Activated naive CD8-positive, alpha-beta T cell (primary cell): Measurements from ENCODE around the gene NPPB.

ENCODE experiments used
- H3K27ac Mint-ChIP-seq: one replicate; pipeline ENCODE4 v1.8.0; 2021; ENCODE audit warnings: mixed read lengths
- H3K27me3 Mint-ChIP-seq: one replicate; pipeline ENCODE4 v1.8.0; 2021; ENCODE audit warnings: mixed read lengths
- H3K36me3 Mint-ChIP-seq: one replicate; pipeline ENCODE4 v1.8.0; 2021; ENCODE audit warnings: mixed read lengths
- H3K4me1 Mint-ChIP-seq: one replicate; pipeline ENCODE4 v1.8.0; 2021; ENCODE audit warnings: low read depth, mixed read lengths
- H3K4me3 Mint-ChIP-seq: one replicate; pipeline ENCODE4 v1.8.0; 2021; ENCODE audit warnings: mild to moderate bottlenecking, mixed read lengths
- H3K9me3 Mint-ChIP-seq: one replicate; pipeline ENCODE4 v1.8.0; 2021; ENCODE audit warnings: low read depth, mixed read lengths

NPPB gene

GRCh38 chr1:11888206-11888876 lies 29.6 kb upstream of the NPPB start:
- Mint-ChIP-seq H3K27ac (no peak overlapping the region), H3K9me3 (no peaks in the 10 kb centered on the region), H3K4me1 (no peaks in the 10 kb centered on the region), H3K4me3 (no peak overlapping the region), H3K27me3 (peaks cover 1% of the 10 kb centered on the region), H3K36me3 (no peaks in the 10 kb centered on the region)

- no peak overlapping the region for H3K4me3 Mint-ChIP-seq
- H3K9me3 Mint-ChIP-seq = no peaks in the 10 kb centered on the region
- peaks cover 1% of the 10 kb centered on the region for H3K27me3 Mint-ChIP-seq
- H3K4me1 Mint-ChIP-seq = no peaks in the 10 kb centered on the region
- H3K36me3 Mint-ChIP-seq = no peaks in the 10 kb centered on the region
- no peak overlapping the region for H3K27ac Mint-ChIP-seq
These were observed 28.9 kb upstream of the NPPB start for GRCh38 chr1:11887666-11888007.

- Mint-ChIP-seq H3K27ac (no peak overlapping the region), H3K4me1 (no peaks in the 10 kb centered on the region), H3K4me3 (no peak overlapping the region), H3K36me3 (no peaks in the 10 kb centered on the region), H3K9me3 (no peaks in the 10 kb centered on the region), H3K27me3 (peaks cover 1% of the 10 kb centered on the region)
These were observed 28.4 kb upstream of the NPPB start for GRCh38 chr1:11886986-11887665.

- H3K27ac Mint-ChIP-seq = no peak overlapping the region
- H3K9me3 Mint-ChIP-seq = no peaks in the 10 kb centered on the region
- H3K36me3 Mint-ChIP-seq = no peaks in the 10 kb centered on the region
- H3K4me3 Mint-ChIP-seq = no peak overlapping the region
- H3K27me3 Mint-ChIP-seq = peaks cover 1% of the 10 kb centered on the region
- H3K4me1 Mint-ChIP-seq = no peaks in the 10 kb centered on the region
These were observed 27.2 kb upstream of the NPPB start for GRCh38 chr1:11885916-11886315.

GRCh38 chr1:11882814-11883538 lies 24.2 kb upstream of the NPPB start:
- Mint-ChIP-seq H3K4me3 (no peak overlapping the region), H3K27ac (no peak overlapping the region), H3K36me3 (no peaks in the 10 kb centered on the region), H3K4me1 (no peaks in the 10 kb centered on the region), H3K27me3 (no peaks in the 10 kb centered on the region), H3K9me3 (no peaks in the 10 kb centered on the region)

GRCh38 chr1:11881749-11882441 lies 23.1 kb upstream of the NPPB start:
- no peak overlapping the region for H3K4me3 Mint-ChIP-seq
- no peaks in the 10 kb centered on the region for H3K4me1 Mint-ChIP-seq
- H3K27ac Mint-ChIP-seq = no peak overlapping the region
- no peaks in the 10 kb centered on the region for H3K27me3 Mint-ChIP-seq
- H3K36me3 Mint-ChIP-seq = no peaks in the 10 kb centered on the region
- H3K9me3 Mint-ChIP-seq = no peaks in the 10 kb centered on the region

GRCh38 chr1:11880911-11881748 lies 22.4 kb upstream of the NPPB start:
- H3K36me3 Mint-ChIP-seq = no peaks in the 10 kb centered on the region
- H3K27me3 Mint-ChIP-seq = no peaks in the 10 kb centered on the region
- H3K9me3 Mint-ChIP-seq = no peaks in the 10 kb centered on the region
- H3K4me3 Mint-ChIP-seq = no peak overlapping the region
- no peak overlapping the region for H3K27ac Mint-ChIP-seq
- no peaks in the 10 kb centered on the region for H3K4me1 Mint-ChIP-seq

GRCh38 chr1:11880181-11880575 lies 21.4 kb upstream of the NPPB start:
- Mint-ChIP-seq H3K4me3 (no peak overlapping the region), H3K27me3 (no peaks in the 10 kb centered on the region), H3K9me3 (no peaks in the 10 kb centered on the region), H3K27ac (no peak overlapping the region), H3K36me3 (no peaks in the 10 kb centered on the region), H3K4me1 (no peaks in the 10 kb centered on the region)

GRCh38 chr1:11879311-11880180 lies 20.8 kb upstream of the NPPB start:
- Mint-ChIP-seq H3K4me1 (no peaks in the 10 kb centered on the region), H3K27me3 (peaks cover under 1% of the 10 kb centered on the region), H3K9me3 (no peaks in the 10 kb centered on the region), H3K27ac (no peak overlapping the region), H3K4me3 (no peak overlapping the region), H3K36me3 (no peaks in the 10 kb centered on the region)

- Mint-ChIP-seq H3K9me3 (no peaks in the 10 kb centered on the region), H3K27ac (no peak overlapping the region), H3K4me3 (no peak overlapping the region), H3K4me1 (no peaks in the 10 kb centered on the region), H3K27me3 (peaks cover 1% of the 10 kb centered on the region), H3K36me3 (no peaks in the 10 kb centered on the region)
These were observed 20.1 kb upstream of the NPPB start for GRCh38 chr1:11878891-11879190.

- H3K27me3 Mint-ChIP-seq = peaks cover 1% of the 10 kb centered on the region
- no peaks in the 10 kb centered on the region for H3K36me3 Mint-ChIP-seq
- H3K9me3 Mint-ChIP-seq = no peaks in the 10 kb centered on the region
These were observed 19.5 kb upstream of the NPPB start for GRCh38 chr1:11878081-11878890.

GRCh38 chr1:11877074-11877473 lies 18.3 kb upstream of the NPPB start:
- no peaks in the 10 kb centered on the region for H3K4me1 Mint-ChIP-seq
- H3K27ac Mint-ChIP-seq = no peak overlapping the region
- H3K4me3 Mint-ChIP-seq = no peak overlapping the region
- peaks cover 1% of the 10 kb centered on the region for H3K27me3 Mint-ChIP-seq
- no peaks in the 10 kb centered on the region for H3K9me3 Mint-ChIP-seq
- no peaks in the 10 kb centered on the region for H3K36me3 Mint-ChIP-seq

More at GRCh38 chr1:11878081-11878890, 19.5 kb upstream of the NPPB start:
- Mint-ChIP-seq H3K4me1 (no peaks in the 10 kb centered on the region), H3K27ac (no peak overlapping the region), H3K4me3 (no peak overlapping the region)

GRCh38 chr1:11875094-11875493 lies 16.3 kb upstream of the NPPB start:
- Mint-ChIP-seq H3K27ac (no peak overlapping the region), H3K4me1 (no peaks in the 10 kb centered on the region), H3K9me3 (no peaks in the 10 kb centered on the region), H3K4me3 (no peak overlapping the region), H3K27me3 (peaks cover 5% of the 10 kb centered on the region), H3K36me3 (no peaks in the 10 kb centered on the region)
